Putamen (tissue), 1 donor: ENCODE measurements around the gene SLC44A3.
"Not testable (repeated sequence)": the region's sequence is repeated elsewhere in the genome, so short reads cannot be mapped to it uniquely, and the experiment has no call there.

Experiments
- DNase-seq: peaks from one replicate; pipeline ENCODE4 v3.0.0-alpha.2; 2016; ENCODE audit warnings: low spot score

SLC44A3 gene

GRCh38 chr1:94935476-94935875 lies 115.3 kb downstream of the SLC44A3 start:
- DNase-seq: no peak

- no peak for DNase-seq
These were observed 116.9 kb downstream of the SLC44A3 start for GRCh38 chr1:94936861-94937620.

- no peak for DNase-seq
These were observed 117.7 kb downstream of the SLC44A3 start for GRCh38 chr1:94937820-94938219.

- DNase-seq: no peak
These were observed 120.6 kb downstream of the SLC44A3 start for GRCh38 chr1:94940738-94941137.

- not testable (repeated sequence) for DNase-seq
These were observed 121.3 kb downstream of the SLC44A3 start for GRCh38 chr1:94941480-94941879.

- DNase-seq: no peak
These were observed 122.3 kb downstream of the SLC44A3 start for GRCh38 chr1:94942171-94943128.
